HepG2 (cell line): ENCODE results near the gene MTSS2. TPM values are rescaled to one million over a fixed set of nuclear protein-coding genes. Genes with fewer than 3 reads are reported as not detected.
A peak's percentile ranks its signal among the peaks of the same experiment; 100 is the strongest.

Source experiments
- ATAC-seq: fragments of 200-7000 bp; cut with Tn5 transposase; 3 replicates; pipeline ENCODE4 v1.9.1; 2020; ENCODE audit warnings: mild to moderate bottlenecking, moderate library complexity
- BruUV-seq: library from RNA; stranded (reverse); fragments of 400-500 nt; replicated peaks from 2 replicates; lab custom pipeline; 2021; lab: Mats Ljungman, UMichigan
- CTCF ChIA-PET: fragments of 300-600 bp; formaldehyde crosslinking; extraction: SDS; loops from one replicate; lab custom pipeline; 2021; ENCODE audit warnings: low total read pairs, inconsistent platforms, low intra/inter-chr PET ratio; lab: Yijun Ruan, JAX
- POLR2A ChIA-PET: fragments of 350-600 bp; sonication (Branson Sonifier 250); formaldehyde crosslinking; loops from one replicate; lab custom pipeline; 2020; ENCODE audit warnings: antibody characterized with exemption, inconsistent platforms; lab: Yijun Ruan, JAX
- DNase-seq: peaks from one replicate; pipeline ENCODE4 v3.0.0-alpha.2; 2015; ENCODE audit warnings: low spot score
- FAIRE-seq: peaks from 3 replicates; lab custom pipeline; 2011; peaks lifted over from hg19 to GRCh38; lab: Jason Lieb, UNC
- H2AFZ ChIP-seq: one replicate; pipeline ENCODE4 v1.6.1; 2011; ENCODE audit warnings: low read length, inconsistent platforms
- H3K27ac ChIP-seq: fragments of 300-600 bp; 3 replicates; pipeline ENCODE4 v1.8.0; 2011; ENCODE audit warnings: mixed run types, mild to moderate bottlenecking, mixed read lengths, low read length, inconsistent platforms; ENCODE audit not compliant: insufficient read depth; ENCODE audit errors: extremely low read length
- H3K27me3 ChIP-seq, 2 experiments: fragments of 200-600 bp in 1 of 2; 2 replicates in 1 of 2; 3 replicates in 1 of 2; pipeline versions ENCODE4 v1.6.0 to v1.8.0; 2011; ENCODE audit warnings: low read length in 2 of 2, mild to moderate bottlenecking in 2 of 2, moderate library complexity in 2 of 2, inconsistent platforms in 1 of 2; ENCODE audit not compliant: insufficient read depth in 2 of 2, control insufficient read depth in 1 of 2
- H3K36me3 ChIP-seq, 2 experiments: fragments of 200-600 bp in 1 of 2; replicated peaks in 1 of 2; 2 replicates in 1 of 2; 3 replicates in 1 of 2; pipeline versions ENCODE4 v1.5.1 to v1.8.0; 2011; ENCODE audit warnings: low read length in 2 of 2, inconsistent platforms in 1 of 2; ENCODE audit not compliant: insufficient read depth in 2 of 2, control insufficient read depth in 1 of 2
- H3K4me1 ChIP-seq: 2 replicates; pipeline ENCODE4 v1.5.1; 2012; ENCODE audit warnings: low read length, inconsistent platforms; ENCODE audit not compliant: insufficient read depth
- H3K4me2 ChIP-seq: 2 replicates; pipeline ENCODE4 v1.6.0; 2011; ENCODE audit warnings: low read depth, low read length, inconsistent platforms
- H3K4me3 ChIP-seq, 3 experiments: fragments of 200-600 bp in 1 of 3; sonication (generic), shearing (Covaris generic) in 1 of 3; replicated peaks in 1 of 3; 2 replicates each; pipeline ENCODE4 v1.5.1; 2011 to 2016; ENCODE audit warnings: low read length in 3 of 3, inconsistent platforms in 2 of 3, low read depth in 2 of 3, mild to moderate bottlenecking in 2 of 3, control low read depth in 1 of 3, mixed read lengths in 1 of 3; ENCODE audit not compliant: insufficient read depth in 1 of 3
- H3K79me2 ChIP-seq: one replicate; pipeline ENCODE4 v1.6.1; 2011; ENCODE audit warnings: low read length, inconsistent platforms; ENCODE audit not compliant: insufficient read depth
- H3K9ac ChIP-seq: 2 replicates; pipeline ENCODE4 v1.6.0; 2011; ENCODE audit warnings: mild to moderate bottlenecking, low read depth, low read length, inconsistent platforms; ENCODE audit not compliant: insufficient read depth
- H3K9me3 ChIP-seq: 2 replicates; pipeline ENCODE4 v1.5.1; 2012; ENCODE audit warnings: mild to moderate bottlenecking, low read length
- H4K20me1 ChIP-seq: 2 replicates; pipeline ENCODE4 v1.6.0; 2011; ENCODE audit warnings: inconsistent platforms, mild to moderate bottlenecking, low read length, moderate library complexity; ENCODE audit not compliant: insufficient read depth
- CENPT ChIP-seq: sonication (generic); formaldehyde crosslinking; IDR thresholded peaks from 2 replicates; pipeline ENCODE4 v1.8.0; 2022; ENCODE audit warnings: low read depth, mild to moderate bottlenecking, moderate library complexity, missing genetic modification reagents
- MTA3 ChIP-seq: sonication (generic); formaldehyde crosslinking; IDR thresholded peaks from 2 replicates; pipeline ENCODE4 v1.4.0; 2020; ENCODE audit warnings: missing genetic modification reagents
- NR3C1 ChIP-seq: sonication (generic); formaldehyde crosslinking; IDR thresholded peaks from 2 replicates; pipeline ENCODE4 v1.4.0; 2020; ENCODE audit warnings: missing genetic modification reagents
- SAFB2 ChIP-seq: sonication (generic); formaldehyde crosslinking; IDR thresholded peaks from 2 replicates; pipeline ENCODE4 v1.5.1; 2020; ENCODE audit warnings: missing genetic modification reagents, low read depth, mild to moderate bottlenecking, borderline replicate concordance
- THYN1 ChIP-seq: sonication (generic); formaldehyde crosslinking; IDR thresholded peaks from 2 replicates; pipeline ENCODE4 v1.8.1; 2023; ENCODE audit warnings: low read depth, mild to moderate bottlenecking, moderate library complexity, missing genetic modification reagents, borderline replicate concordance
- ZNF446 ChIP-seq: sonication (generic); formaldehyde crosslinking; IDR thresholded peaks from 2 replicates; pipeline ENCODE4 v1.5.0; 2020; ENCODE audit warnings: mild to moderate bottlenecking, missing genetic modification reagents
- ZNF672 ChIP-seq: sonication (generic); formaldehyde crosslinking; IDR thresholded peaks from 2 replicates; pipeline ENCODE4 v1.8.1; 2022; ENCODE audit warnings: missing genetic modification reagents
- WGBS: methylation state at CpG from one replicate; pipeline ENCODE4 v1.1.6; 2017; ENCODE audit warnings: low lambda C conversion rate; 5-methylcytosine and 5-hydroxymethylcytosine counted together
- in situ Hi-C: cut with HindIII; loops from 2 replicates; pipeline ENCODE4 v1.10.0; 2017; ENCODE audit warnings: low pct_unique_long_range_greater_than_20kb; ENCODE audit not compliant: extremely low pct_ligation_motif_present
- intact Hi-C: fragments of 100-400 bp; cut with micrococcal nuclease; formaldehyde crosslinking; loops from one replicate; pipeline ENCODE4 v1.10.0; 2022; ENCODE audit not compliant: unreplicated experiment
- polyA plus RNA-seq, 8 experiments: library from polyadenylated mRNA; depleted of rRNA in 3 of 8; stranded (reverse) in 7 of 8; unstranded in 1 of 8; fragments of >200 nt; fragmentation: Illumina TruSeq in 4 of 8; extraction: Trizol in 4 of 8; gene quantifications; 2 replicates each; pipeline versions ENCODE4 v1.2.1 to v1.2.3, GENCODE V29; 2011 to 2016; ENCODE audit warnings: low read depth in 4 of 8, missing spikeins in 1 of 8, mixed read lengths in 1 of 8; ENCODE audit not compliant: insufficient read depth in 1 of 8
- total RNA-seq, 5 experiments: library from RNA; depleted of rRNA; stranded (reverse); fragments of >200 nt; fragmentation: Illumina TruSeq; extraction: Trizol; gene quantifications; 2 replicates each; pipeline ENCODE4 v1.2.3, GENCODE V29; 2016; ENCODE audit warnings: low read depth in 1 of 5
- TF ChIP-seq, protein P1 (sequence below): sonication (generic); formaldehyde crosslinking; IDR thresholded peaks from 2 replicates; pipeline ENCODE4 v1.4.0; 2020; ENCODE audit warnings: mild to moderate bottlenecking, missing genetic modification reagents
- TF ChIP-seq, protein P2 (sequence below): IDR thresholded peaks from 2 replicates; pipeline ENCODE4 v1.4.0; 2020; ENCODE audit warnings: mild to moderate bottlenecking, missing genetic modification reagents
- TF ChIP-seq, protein P3 (sequence below), 2 experiments: sonication (generic) in 1 of 2; formaldehyde crosslinking in 1 of 2; IDR thresholded peaks; 2 replicates each; pipeline versions ENCODE4 v1.4.0 to v1.6.1; 2016 to 2020; ENCODE audit warnings: borderline replicate concordance in 1 of 2, low read depth in 1 of 2, mild to moderate bottlenecking in 1 of 2, missing genetic modification reagents in 1 of 2

The MTSS2 gene
- total and polyA plus RNA-seq, 2 of the 13 experiments (the other 11 are each of a cell fraction or from before 2014, with no cell fraction given), result 132 to 242 TPM

DNA sequence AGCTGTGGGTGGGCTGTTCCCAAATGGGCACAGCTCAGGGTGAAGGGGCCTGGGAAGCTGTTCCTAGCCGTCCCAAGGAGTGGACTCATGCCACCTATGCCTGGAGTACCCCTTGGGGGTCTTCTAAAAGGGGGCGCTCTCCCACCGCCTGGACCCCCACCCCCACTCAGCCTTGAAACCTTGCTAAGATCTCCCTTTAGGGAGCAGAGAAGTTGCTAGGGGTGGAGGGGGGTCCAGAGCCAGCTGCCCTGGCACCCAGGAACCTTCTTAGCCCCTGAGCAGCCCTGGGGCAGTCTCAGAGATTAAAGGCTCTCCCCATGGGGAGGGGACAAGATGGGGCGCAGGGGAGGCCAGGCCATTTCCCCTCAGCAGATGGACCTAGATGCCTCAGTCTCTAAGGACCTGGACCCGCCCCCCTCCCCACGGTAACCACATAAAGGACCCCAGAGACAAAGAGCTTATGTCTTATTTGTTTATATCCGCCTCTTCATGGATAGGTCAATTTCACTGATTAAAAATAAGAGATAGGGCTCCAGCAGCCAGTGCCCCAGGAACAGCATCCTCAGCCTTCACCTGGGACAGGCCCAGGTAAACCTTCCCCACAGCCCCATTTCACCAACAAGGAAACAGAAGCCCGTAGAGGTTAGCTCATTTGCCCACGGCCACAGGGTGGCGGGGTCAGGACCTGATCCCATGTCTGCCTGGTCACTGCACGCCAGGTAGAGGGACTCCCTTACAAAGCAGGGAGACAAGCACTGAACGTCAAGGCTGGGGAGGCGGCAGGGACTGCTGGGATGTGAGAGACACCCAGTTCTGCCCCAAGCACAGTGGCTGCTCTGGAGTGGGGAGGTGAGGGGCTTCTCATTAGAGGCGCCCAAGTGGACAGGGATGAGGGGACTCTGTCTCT, 3.4 kb downstream of the MTSS2 start:
- peak overlapping the region; percentile 100 for H3K4me2 ChIP-seq
- H2AFZ ChIP-seq, result no peak overlapping the region
- DNase-seq, result peak; percentile 69
- H3K9ac ChIP-seq, result peak overlapping the region; percentile 95
- peak overlapping the region; percentile 86 to 93 (median 91) for H3K4me3 ChIP-seq
- intact Hi-C loops, result loop anchor here (1.0 to 2.0 kb wide), 5 partner anchors 21 to 89 kb away; no protein-coding TSS in a partner anchor
- no peaks in the 10 kb centered on the region for H3K9me3 ChIP-seq
- peak overlapping the region; percentile 91 for H3K27ac ChIP-seq
- ChIA-PET POLR2A (interaction anchor here (0.5 to 18.7 kb wide), 34 partner anchors 8 to 1229 kb away, joined by 3 to 536 read pairs (median 6); partner anchors contain the start of genes COG4 and SF3B3), CTCF (interaction anchor here (1.0 to 2.8 kb wide), 2 partner anchors 56 to 88 kb away, joined by 13 to 19 read pairs; no protein-coding TSS in a partner anchor)
- FAIRE-seq, result peak; percentile 72
- ATAC-seq, result peak; percentile 16
- H4K20me1 ChIP-seq, result peaks cover 16% of the 10 kb centered on the region; the same call in 1 of the 2 replicates
- WGBS, result 16% methylated on average over 11 of the region's 14 CpGs
- H3K36me3 ChIP-seq, result peaks cover 31 to 39% of the 10 kb centered on the region in 2 experiments; a peak in 4 of 5 replicates
- TSS peak; percentile 77 for BruUV-seq
- H3K79me2 ChIP-seq, result peaks cover 55% of the 10 kb centered on the region
- in situ Hi-C loops, result no loop called here
- peaks cover 54% of the 10 kb centered on the region for H3K4me1 ChIP-seq
- H3K27me3 ChIP-seq, result no peaks in the 10 kb centered on the region; a peak in 1 of 5 replicates
- TF ChIP-seq SAFB2 (CRISPR knock-in tag) (no peak), MTA3 (CRISPR knock-in tag) (no peak), ZNF672 (CRISPR knock-in tag) (no peak), CENPT (CRISPR knock-in tag) (0 out of 2 replicates have a peak, but pooled peaks have one; percentile 39), THYN1 (CRISPR knock-in tag) (no peak), NR3C1 (CRISPR knock-in tag) (no peak), ZNF446 (CRISPR knock-in tag) (no peak)
- TF ChIP-seq, protein P1, sequence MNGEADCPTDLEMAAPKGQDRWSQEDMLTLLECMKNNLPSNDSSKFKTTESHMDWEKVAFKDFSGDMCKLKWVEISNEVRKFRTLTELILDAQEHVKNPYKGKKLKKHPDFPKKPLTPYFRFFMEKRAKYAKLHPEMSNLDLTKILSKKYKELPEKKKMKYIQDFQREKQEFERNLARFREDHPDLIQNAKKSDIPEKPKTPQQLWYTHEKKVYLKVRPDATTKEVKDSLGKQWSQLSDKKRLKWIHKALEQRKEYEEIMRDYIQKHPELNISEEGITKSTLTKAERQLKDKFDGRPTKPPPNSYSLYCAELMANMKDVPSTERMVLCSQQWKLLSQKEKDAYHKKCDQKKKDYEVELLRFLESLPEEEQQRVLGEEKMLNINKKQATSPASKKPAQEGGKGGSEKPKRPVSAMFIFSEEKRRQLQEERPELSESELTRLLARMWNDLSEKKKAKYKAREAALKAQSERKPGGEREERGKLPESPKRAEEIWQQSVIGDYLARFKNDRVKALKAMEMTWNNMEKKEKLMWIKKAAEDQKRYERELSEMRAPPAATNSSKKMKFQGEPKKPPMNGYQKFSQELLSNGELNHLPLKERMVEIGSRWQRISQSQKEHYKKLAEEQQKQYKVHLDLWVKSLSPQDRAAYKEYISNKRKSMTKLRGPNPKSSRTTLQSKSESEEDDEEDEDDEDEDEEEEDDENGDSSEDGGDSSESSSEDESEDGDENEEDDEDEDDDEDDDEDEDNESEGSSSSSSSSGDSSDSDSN (CRISPR knock-in tag), result no peak
- TF ChIP-seq, protein P2, sequence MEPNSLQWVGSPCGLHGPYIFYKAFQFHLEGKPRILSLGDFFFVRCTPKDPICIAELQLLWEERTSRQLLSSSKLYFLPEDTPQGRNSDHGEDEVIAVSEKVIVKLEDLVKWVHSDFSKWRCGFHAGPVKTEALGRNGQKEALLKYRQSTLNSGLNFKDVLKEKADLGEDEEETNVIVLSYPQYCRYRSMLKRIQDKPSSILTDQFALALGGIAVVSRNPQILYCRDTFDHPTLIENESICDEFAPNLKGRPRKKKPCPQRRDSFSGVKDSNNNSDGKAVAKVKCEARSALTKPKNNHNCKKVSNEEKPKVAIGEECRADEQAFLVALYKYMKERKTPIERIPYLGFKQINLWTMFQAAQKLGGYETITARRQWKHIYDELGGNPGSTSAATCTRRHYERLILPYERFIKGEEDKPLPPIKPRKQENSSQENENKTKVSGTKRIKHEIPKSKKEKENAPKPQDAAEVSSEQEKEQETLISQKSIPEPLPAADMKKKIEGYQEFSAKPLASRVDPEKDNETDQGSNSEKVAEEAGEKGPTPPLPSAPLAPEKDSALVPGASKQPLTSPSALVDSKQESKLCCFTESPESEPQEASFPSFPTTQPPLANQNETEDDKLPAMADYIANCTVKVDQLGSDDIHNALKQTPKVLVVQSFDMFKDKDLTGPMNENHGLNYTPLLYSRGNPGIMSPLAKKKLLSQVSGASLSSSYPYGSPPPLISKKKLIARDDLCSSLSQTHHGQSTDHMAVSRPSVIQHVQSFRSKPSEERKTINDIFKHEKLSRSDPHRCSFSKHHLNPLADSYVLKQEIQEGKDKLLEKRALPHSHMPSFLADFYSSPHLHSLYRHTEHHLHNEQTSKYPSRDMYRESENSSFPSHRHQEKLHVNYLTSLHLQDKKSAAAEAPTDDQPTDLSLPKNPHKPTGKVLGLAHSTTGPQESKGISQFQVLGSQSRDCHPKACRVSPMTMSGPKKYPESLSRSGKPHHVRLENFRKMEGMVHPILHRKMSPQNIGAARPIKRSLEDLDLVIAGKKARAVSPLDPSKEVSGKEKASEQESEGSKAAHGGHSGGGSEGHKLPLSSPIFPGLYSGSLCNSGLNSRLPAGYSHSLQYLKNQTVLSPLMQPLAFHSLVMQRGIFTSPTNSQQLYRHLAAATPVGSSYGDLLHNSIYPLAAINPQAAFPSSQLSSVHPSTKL (CRISPR knock-in tag), result no peak
- TF ChIP-seq, protein P3, sequence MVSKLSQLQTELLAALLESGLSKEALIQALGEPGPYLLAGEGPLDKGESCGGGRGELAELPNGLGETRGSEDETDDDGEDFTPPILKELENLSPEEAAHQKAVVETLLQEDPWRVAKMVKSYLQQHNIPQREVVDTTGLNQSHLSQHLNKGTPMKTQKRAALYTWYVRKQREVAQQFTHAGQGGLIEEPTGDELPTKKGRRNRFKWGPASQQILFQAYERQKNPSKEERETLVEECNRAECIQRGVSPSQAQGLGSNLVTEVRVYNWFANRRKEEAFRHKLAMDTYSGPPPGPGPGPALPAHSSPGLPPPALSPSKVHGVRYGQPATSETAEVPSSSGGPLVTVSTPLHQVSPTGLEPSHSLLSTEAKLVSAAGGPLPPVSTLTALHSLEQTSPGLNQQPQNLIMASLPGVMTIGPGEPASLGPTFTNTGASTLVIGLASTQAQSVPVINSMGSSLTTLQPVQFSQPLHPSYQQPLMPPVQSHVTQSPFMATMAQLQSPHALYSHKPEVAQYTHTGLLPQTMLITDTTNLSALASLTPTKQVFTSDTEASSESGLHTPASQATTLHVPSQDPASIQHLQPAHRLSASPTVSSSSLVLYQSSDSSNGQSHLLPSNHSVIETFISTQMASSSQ (IDR thresholded peaks at IDR 0.05; ENCODE audit: low read depth), result no peak
- TF ChIP-seq, protein P3 (CRISPR knock-in tag; IDR thresholded peaks at IDR 0.05; ENCODE audit: borderline replicate concordance), result 0 out of 2 replicates have a peak, but pooled peaks have one; percentile 15
